GM21576 (cell line): ENCODE data around the gene ZNF354B.
A peak's percentile ranks its signal among the peaks of the same experiment; 100 is the strongest.
"Not testable (repeated sequence)": the region's sequence is repeated elsewhere in the genome, so short reads cannot be mapped to it uniquely, and the experiment has no call there.

Experiments
- ATAC-seq: cut with Tn5 transposase; IDR thresholded peaks from one replicate; pipeline ENCODE4 v1.9.1; 2021; ENCODE audit warnings: mild to moderate bottlenecking, moderate library complexity; ENCODE audit not compliant: unreplicated experiment

ZNF354B gene

GRCh38 chr5:178883115-178883694 is 23.5 kb downstream of the ZNF354B start:
- ATAC-seq = not testable (repeated sequence)

GRCh38 chr5:178883815-178884430 is 24.2 kb downstream of the ZNF354B start:
- no peak for ATAC-seq

- peak; percentile 81 for ATAC-seq
These were observed 36.1 kb downstream of the ZNF354B start, which contains the start of gene ZFP2 for GRCh38 chr5:178895615-178896571. Gene ZFP2, plus strand, starts transcription at chr5:178895913. Its CDS starts 35,401 bp downstream, at chr5:178931314.

GRCh38 chr5:178899289-178899688 is 39.5 kb downstream of the ZNF354B start:
- no peak for ATAC-seq

- no peak for ATAC-seq
These were observed 43.1 kb downstream of the ZNF354B start for GRCh38 chr5:178902849-178903248.

GRCh38 chr5:178931846-178932760 is 72.3 kb downstream of the ZNF354B start:
- ATAC-seq = no peak
